Sigmoid colon (tissue), 7 donors: ENCODE data around the gene SCG5. TPM values are rescaled to one million over a fixed set of nuclear protein-coding genes. Genes with fewer than 3 reads are reported as not detected.

ENCODE experiments used
- DNase-seq: peaks from one replicate; pipeline ENCODE4 v3.0.0-alpha.2; 2019
- H3K27ac ChIP-seq, 4 donors: fragments of 200-600 bp; sonication (generic); one replicate each; pipeline ENCODE4 v1.5.1; 2016 to 2019; ENCODE audit warnings: mild to moderate bottlenecking in 1 of 4
- H3K27me3 ChIP-seq, 3 donors: fragments of 200-600 bp; sonication (generic); one replicate each; pipeline ENCODE4 v1.5.1; 2019; ENCODE audit warnings: mild to moderate bottlenecking in 1 of 3
- H3K36me3 ChIP-seq, 4 donors: fragments of 200-600 bp; sonication (generic); one replicate each; pipeline ENCODE4 v1.5.1; 2016 to 2019
- H3K4me1 ChIP-seq, 4 donors: fragments of 200-600 bp; sonication (generic); one replicate each; pipeline ENCODE4 v1.5.1; 2017 to 2019
- H3K4me3 ChIP-seq, 4 donors: fragments of 200-600 bp; sonication (generic); one replicate each; pipeline ENCODE4 v1.5.1; 2017 to 2019; ENCODE audit warnings: mild to moderate bottlenecking in 2 of 4, moderate library complexity in 1 of 4
- H3K9me3 ChIP-seq, 4 donors: fragments of 200-600 bp in 3 of 4; sonication (generic) in 3 of 4; one replicate each; pipeline versions ENCODE4 v1.5.1 to v1.6.1; 2013 to 2019
- CTCF ChIP-seq, 4 experiments: fragments of 450-650 bp in 3 of 4; fragments of 200-600 bp in 1 of 4; IDR thresholded peaks; one replicate each; pipeline ENCODE4 v1.5.1; 2016 to 2019; ENCODE audit warnings: antibody characterized with exemption in 4 of 4, mild to moderate bottlenecking in 3 of 4, moderate library complexity in 2 of 4
- EP300 ChIP-seq, 4 donors: sonication (generic); formaldehyde crosslinking; IDR thresholded peaks; one replicate each; pipeline ENCODE4 v1.6.1; 2017; ENCODE audit warnings: antibody characterized with exemption in 4 of 4
- POLR2A ChIP-seq, 2 donors: fragments of 450-650 bp; IDR thresholded peaks; one replicate each; pipeline ENCODE4 v1.6.1; 2016; ENCODE audit warnings: antibody characterized with exemption in 2 of 2, mild to moderate bottlenecking in 2 of 2, moderate library complexity in 2 of 2
- POLR2AphosphoS5 ChIP-seq, 4 donors: sonication (generic); formaldehyde crosslinking; IDR thresholded peaks; one replicate each; pipeline ENCODE4 v1.6.1; 2017; ENCODE audit warnings: antibody characterized with exemption in 4 of 4
- WGBS, 2 donors: extraction: QIAGEN DNeasy Blood & Tissue Kit; methylation state at CpG; one replicate each; pipeline ENCODE4 v1.1.7; 2013; 5-methylcytosine and 5-hydroxymethylcytosine counted together
- intact Hi-C: fragments of 100-400 bp; cut with DNase I; formaldehyde crosslinking; loops from one replicate; pipeline ENCODE4 v1.15.1; 2023
- polyA plus RNA-seq, 3 donors: library from polyadenylated mRNA; stranded (reverse); fragments of 200-250 nt; gene quantifications; one replicate each; pipeline ENCODE4 v1.2.3, GENCODE V29; 2013
- total RNA-seq, 4 donors: library from RNA; depleted of rRNA; stranded (reverse); fragments of >200 nt; gene quantifications; one replicate each; pipeline ENCODE4 v1.1.0, GENCODE V29; 2016
- donor health status: healthy with polysubstance abuse.
- donor health status: Bipolar disorder and iron deficiency.
- donor health status: healthy.

The SCG5 gene
- total and polyA plus RNA-seq, 7 donors = 2.2 to 10.0 (median 3.3) TPM

GRCh38 chr15:32694222-32694983 is 52.9 kb downstream of the SCG5 start:
- no peaks in the 10 kb centered on the region for H3K9me3 ChIP-seq
- no peak for DNase-seq
- no peak overlapping the region for H3K4me3 ChIP-seq
- H3K4me1 ChIP-seq = no peaks in the 10 kb centered on the region
- intact Hi-C loops = no loop called here
- 94 to 96% methylated on average over 3 of the region's 3 CpGs for WGBS, 2 donors
- TF ChIP-seq POLR2A (IDR thresholded peaks at IDR 0.05) = no peak
- TF ChIP-seq CTCF (IDR thresholded peaks at IDR 0.05) = no peak
- no peak for TF ChIP-seq POLR2AphosphoS5 (IDR thresholded peaks at IDR 0.05)
- TF ChIP-seq EP300 (IDR thresholded peaks at IDR 0.05) = no peak
- no peak overlapping the region for H3K27ac ChIP-seq
- no peaks in the 10 kb centered on the region for H3K27me3 ChIP-seq
- H3K36me3 ChIP-seq = no peaks in the 10 kb centered on the region

- Histone ChIP-seq H3K9me3 (no peaks in the 10 kb centered on the region), H3K4me3 (no peak overlapping the region), H3K27me3 (no peaks in the 10 kb centered on the region), H3K4me1 (no peaks in the 10 kb centered on the region), H3K27ac (no peak overlapping the region), H3K36me3 (no peaks in the 10 kb centered on the region)
- no peak for DNase-seq
- intact Hi-C loops = no loop called here
- TF ChIP-seq CTCF (IDR thresholded peaks at IDR 0.05) (no peak), POLR2AphosphoS5 (IDR thresholded peaks at IDR 0.05) (no peak), EP300 (IDR thresholded peaks at IDR 0.05) (no peak), POLR2A (IDR thresholded peaks at IDR 0.05) (no peak)
- 86 to 92% methylated on average over 5 of the region's 5 CpGs for WGBS, 2 donors
Measured at GRCh38 chr15:32698773-32699390, 57.4 kb downstream of the SCG5 start.

- no peak for DNase-seq
- peaks cover 0 to 5% (median 2%) of the 10 kb centered on the region in 4 donors for H3K4me1 ChIP-seq
- H3K9me3 ChIP-seq = no peaks in the 10 kb centered on the region
- H3K36me3 ChIP-seq = no peaks in the 10 kb centered on the region
- no peak for TF ChIP-seq CTCF (IDR thresholded peaks at IDR 0.05)
- TF ChIP-seq POLR2AphosphoS5 (IDR thresholded peaks at IDR 0.05) = no peak
- no peak for TF ChIP-seq EP300 (IDR thresholded peaks at IDR 0.05)
- TF ChIP-seq POLR2A (IDR thresholded peaks at IDR 0.05) = no peak
- no peak overlapping the region for H3K4me3 ChIP-seq
- 23 to 76% methylated on average over 14 of the region's 14 CpGs for WGBS, 2 donors
- H3K27ac ChIP-seq = no peak overlapping the region
- intact Hi-C loops = no loop called here
- no peaks in the 10 kb centered on the region for H3K27me3 ChIP-seq
Measured at GRCh38 chr15:32700501-32701150, 59.1 kb downstream of the SCG5 start.

- TF ChIP-seq CTCF (IDR thresholded peaks at IDR 0.05) (no peak), EP300 (IDR thresholded peaks at IDR 0.05) (no peak), POLR2AphosphoS5 (IDR thresholded peaks at IDR 0.05) (no peak), POLR2A (IDR thresholded peaks at IDR 0.05) (no peak)
- Histone ChIP-seq H3K27me3 (no peaks in the 10 kb centered on the region), H3K36me3 (no peaks in the 10 kb centered on the region), H3K27ac (no peak overlapping the region), H3K4me1 (peaks cover 0 to 10% (median 2%) of the 10 kb centered on the region in 4 donors), H3K9me3 (no peaks in the 10 kb centered on the region), H3K4me3 (no peak overlapping the region)
- intact Hi-C loops = no loop called here
- no peak for DNase-seq
- WGBS, 2 donors = 61 to 63% methylated on average over 3 of the region's 3 CpGs
Measured at GRCh38 chr15:32701863-32702262, 60.4 kb downstream of the SCG5 start.
